GM21786 (cell line): ENCODE results near the gene ZNF57.
A peak's percentile ranks its signal among the peaks of the same experiment; 100 is the strongest.
"Not testable (repeated sequence)": the region's sequence is repeated elsewhere in the genome, so short reads cannot be mapped to it uniquely, and the experiment has no call there.

ENCODE experiments used
- ATAC-seq: cut with Tn5 transposase; IDR thresholded peaks from one replicate; pipeline ENCODE4 v1.9.1; 2021; ENCODE audit not compliant: unreplicated experiment

ZNF57 gene

GRCh38 chr19:2950286-2951124 lies 49.8 kb downstream of the ZNF57 start:
- ATAC-seq = peak; percentile 96

DNA sequence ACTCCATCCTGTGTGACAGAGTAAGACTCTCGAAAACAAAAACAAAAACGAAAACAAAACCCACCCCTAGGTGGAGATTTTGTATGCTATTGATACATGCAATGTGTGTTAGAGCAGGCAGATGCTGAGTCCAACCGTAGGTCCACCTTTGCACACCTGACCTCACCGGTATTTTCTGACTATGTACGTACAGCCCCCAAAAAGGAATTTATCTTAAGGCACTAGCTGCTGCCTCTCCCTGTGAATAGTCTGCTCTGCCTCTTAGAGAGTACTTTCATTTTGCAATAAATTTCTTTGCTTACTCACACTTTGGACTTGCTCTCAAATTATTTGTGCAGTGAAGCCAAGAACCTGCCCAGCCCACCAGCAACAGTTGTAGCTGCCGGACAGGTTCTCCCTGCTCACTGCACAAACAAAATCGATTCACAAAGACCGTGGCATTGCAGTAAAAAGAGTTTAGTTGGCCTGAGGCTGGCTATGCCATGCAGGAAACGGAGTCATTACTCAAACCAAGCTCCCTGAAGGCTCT lies 52.3 kb downstream of the ZNF57 start:
- no peak for ATAC-seq

GRCh38 chr19:2957160-2957559 lies 56.4 kb downstream of the ZNF57 start:
- ATAC-seq = no peak

DNA sequence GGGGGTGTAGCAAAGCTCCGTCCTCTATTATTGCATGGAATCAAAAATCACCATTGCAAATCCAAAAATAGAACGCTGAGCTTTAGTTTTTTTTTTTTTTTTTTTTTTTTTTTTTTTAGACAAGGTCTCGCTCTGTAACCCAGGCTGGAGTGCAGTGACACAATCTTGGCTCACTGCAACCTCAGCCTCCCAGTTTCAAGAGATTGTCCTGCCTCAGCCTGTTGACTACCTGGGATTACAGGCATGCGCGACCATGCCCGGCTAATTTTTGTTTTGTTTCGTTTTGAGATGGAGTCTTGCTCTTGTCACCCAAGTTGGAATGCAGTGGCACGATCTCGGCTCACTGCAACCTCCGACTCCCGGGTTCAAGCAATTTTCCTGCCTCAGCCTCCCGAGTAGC lies 59.4 kb downstream of the ZNF57 start:
- ATAC-seq = no peak

- no peak for ATAC-seq
Measured at GRCh38 chr19:2962018-2962670, 61.4 kb downstream of the ZNF57 start.

GRCh38 chr19:2963122-2963521 lies 62.4 kb downstream of the ZNF57 start:
- no peak for ATAC-seq

DNA sequence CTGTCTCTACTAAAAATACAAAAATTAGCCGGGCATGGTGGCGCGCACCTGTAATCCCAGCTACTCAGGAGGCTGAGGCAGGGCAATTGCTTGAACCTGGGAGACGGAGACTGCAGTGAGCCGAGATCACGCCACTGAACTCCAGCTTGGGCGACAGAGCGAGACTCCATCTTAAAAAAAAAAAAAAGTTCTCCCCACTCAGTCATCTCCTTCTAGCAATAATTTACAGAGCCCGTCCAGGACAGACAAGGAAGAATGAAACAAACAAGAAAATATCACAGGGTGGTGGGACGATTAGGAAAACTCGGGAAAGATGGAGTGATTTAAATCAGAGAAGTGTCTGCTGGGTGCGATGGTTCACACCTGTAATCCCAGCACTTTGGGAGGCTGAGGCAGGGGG lies 62.9 kb downstream of the ZNF57 start:
- ATAC-seq = not testable (repeated sequence)

- no peak for ATAC-seq
Measured at GRCh38 chr19:2964874-2965273, 64.1 kb downstream of the ZNF57 start.

DNA sequence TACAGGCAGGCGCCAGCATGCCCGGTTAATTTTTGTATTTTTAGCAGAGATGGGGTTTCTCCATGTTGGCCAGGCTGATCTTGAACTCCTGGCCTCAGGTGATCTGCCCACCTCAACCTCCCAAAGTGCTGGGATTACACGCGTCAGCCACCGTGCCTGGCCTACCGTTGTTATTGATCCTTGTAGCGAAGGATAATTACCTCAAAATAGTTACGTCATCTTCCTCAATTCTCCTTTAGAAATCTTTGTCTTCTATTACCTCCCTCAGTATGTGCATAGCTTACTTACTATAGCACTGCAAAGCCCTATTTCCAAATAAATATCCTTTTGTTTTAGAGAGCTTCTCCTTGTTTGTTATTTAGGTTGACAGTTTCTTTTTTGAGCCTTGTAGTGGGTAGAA lies 67.2 kb downstream of the ZNF57 start:
- ATAC-seq = no peak
